Measurements from ENCODE around the gene RND3. TPM values are rescaled to one million over a fixed set of nuclear protein-coding genes. Genes with fewer than 3 reads are reported as not detected.

RND3 gene
- polyA plus RNA-seq, 3 donors, result not detected

GRCh38 chr2:150431561-150432311, 55.7 kb downstream of the RND3 start:
- Histone ChIP-seq H2AFZ (ENCODE audit: insufficient read depth, low read depth, low read length, poor library complexity, severe bottlenecking) (no peak overlapping the region), H3K4me2 (replicated peaks; ENCODE audit: extremely low read depth, low read length, poor library complexity, severe bottlenecking) (no peak overlapping the region), H3K27me3 (ENCODE audit: control insufficient read depth in 2 of 2, insufficient read depth in 2 of 2, low read length in 2 of 2) (no peaks in the 10 kb centered on the region), H3K4me1 (ENCODE audit: control insufficient read depth in 1 of 2, insufficient read depth in 2 of 2, low read length in 2 of 2) (no peaks in the 10 kb centered on the region), H3K27ac (ENCODE audit: low read depth in 1 of 2, low read length in 2 of 2) (no peak overlapping the region), H3K79me2 (ENCODE audit: insufficient read depth, low read length) (no peaks in the 10 kb centered on the region), H3K9ac (ENCODE audit: insufficient read depth, low read length, poor library complexity, severe bottlenecking) (no peak overlapping the region), H3K4me3 (replicated peaks in 1 of 3; ENCODE audit: low read depth in 2 of 3, low read length in 3 of 3) (no peak overlapping the region), H4K20me1 (ENCODE audit: insufficient read depth, low read length) (no peaks in the 10 kb centered on the region), H3K36me3 (replicated peaks in 1 of 2; ENCODE audit: control insufficient read depth in 1 of 2, insufficient read depth in 2 of 2, low read length in 2 of 2) (no peaks in the 10 kb centered on the region), H3K9me3 (replicated peaks in 1 of 2; ENCODE audit: control insufficient read depth in 1 of 2, insufficient read depth in 1 of 2, low read length in 2 of 2) (peaks cover 0 to 7% of the 10 kb centered on the region in 2 donors)
- TF ChIP-seq CTCF (IDR thresholded peaks at IDR 0.05), result no peak
- DNase-seq, result no peak
- H3K36me3 Mint-ChIP-seq, result no peaks in the 10 kb centered on the region
- intact Hi-C loops (cut with micrococcal nuclease), result no loop called here
- H3K27ac Mint-ChIP-seq, result no peak overlapping the region
- no CpG with 5 or more reads among the region's 1 CpG for WGBS (ENCODE audit: insufficient coverage)
- no peaks in the 10 kb centered on the region for H3K4me1 Mint-ChIP-seq
- H3K9me3 Mint-ChIP-seq, result peaks cover 0 to 14% (median 3%) of the 10 kb centered on the region in 7 donors
- H3K27me3 Mint-ChIP-seq (ENCODE audit: low read depth in 3 of 3), result peaks cover 0 to 4% (median 0%) of the 10 kb centered on the region in 3 donors
- no peak overlapping the region for H3K4me3 Mint-ChIP-seq

GRCh38 chr2:150429384-150429961, 58.0 kb downstream of the RND3 start:
- no peak for DNase-seq
- H4K20me1 ChIP-seq (ENCODE audit: insufficient read depth, low read length), result no peaks in the 10 kb centered on the region
- no peak overlapping the region for H2AFZ ChIP-seq (ENCODE audit: insufficient read depth, low read depth, low read length, poor library complexity, severe bottlenecking)
- TF ChIP-seq CTCF (IDR thresholded peaks at IDR 0.05), result no peak
- H3K79me2 ChIP-seq (ENCODE audit: insufficient read depth, low read length), result no peaks in the 10 kb centered on the region
- no peak overlapping the region for H3K27ac ChIP-seq (ENCODE audit: low read depth in 1 of 2, low read length in 2 of 2)
- Mint-ChIP-seq H3K4me3 (no peak overlapping the region), H3K36me3 (no peaks in the 10 kb centered on the region), H3K27ac (no peak overlapping the region), H3K27me3 (ENCODE audit: low read depth in 3 of 3) (peaks cover 4 to 7% (median 6%) of the 10 kb centered on the region in 3 donors), H3K9me3 (peaks cover 0 to 3% (median 0%) of the 10 kb centered on the region in 7 donors), H3K4me1 (no peaks in the 10 kb centered on the region)
- intact Hi-C loops (cut with micrococcal nuclease), result no loop called here
- 100% methylated on average over 1 of the region's 3 CpGs for WGBS (ENCODE audit: insufficient coverage)
- H3K4me1 ChIP-seq (ENCODE audit: control insufficient read depth in 1 of 2, insufficient read depth in 2 of 2, low read length in 2 of 2), result no peaks in the 10 kb centered on the region
- no peaks in the 10 kb centered on the region for H3K27me3 ChIP-seq (ENCODE audit: control insufficient read depth in 2 of 2, insufficient read depth in 2 of 2, low read length in 2 of 2)
- H3K9ac ChIP-seq (ENCODE audit: insufficient read depth, low read length, poor library complexity, severe bottlenecking), result no peak overlapping the region
- H3K4me3 ChIP-seq (replicated peaks in 1 of 3; ENCODE audit: low read depth in 2 of 3, low read length in 3 of 3), result no peak overlapping the region
- peaks cover 0 to 4% of the 10 kb centered on the region in 2 donors for H3K9me3 ChIP-seq (replicated peaks in 1 of 2; ENCODE audit: control insufficient read depth in 1 of 2, insufficient read depth in 1 of 2, low read length in 2 of 2)
- H3K4me2 ChIP-seq (replicated peaks; ENCODE audit: extremely low read depth, low read length, poor library complexity, severe bottlenecking), result no peak overlapping the region
- no peaks in the 10 kb centered on the region for H3K36me3 ChIP-seq (replicated peaks in 1 of 2; ENCODE audit: control insufficient read depth in 1 of 2, insufficient read depth in 2 of 2, low read length in 2 of 2)
